Tibial nerve (tissue), 4 donors: Measurements from ENCODE around the gene TMEM72. TPM values are rescaled to one million over a fixed set of nuclear protein-coding genes. Genes with fewer than 3 reads are reported as not detected.

Source experiments
- DNase-seq, 2 donors: peaks; one replicate each; pipeline ENCODE4 v3.0.0-alpha.2; 2019; ENCODE audit warnings: low spot score in 2 of 2
- H3K27ac ChIP-seq, 4 donors: fragments of 200-600 bp; sonication (generic) in 3 of 4; one replicate each; pipeline ENCODE4 v1.5.1; 2017 to 2019; ENCODE audit warnings: mild to moderate bottlenecking in 1 of 4
- H3K27me3 ChIP-seq, 2 donors: fragments of 200-600 bp; sonication (generic) in 1 of 2; one replicate each; pipeline versions ENCODE4 v1.5.1 to v1.6.0; 2017 to 2019
- H3K36me3 ChIP-seq, 3 donors: fragments of 200-600 bp; sonication (generic); one replicate each; pipeline ENCODE4 v1.5.1; 2018 to 2019
- H3K4me1 ChIP-seq, 4 donors: fragments of 200-600 bp; sonication (generic) in 3 of 4; one replicate each; pipeline ENCODE4 v1.5.1; 2017 to 2019
- H3K4me3 ChIP-seq, 4 donors: fragments of 200-600 bp; sonication (generic) in 3 of 4; one replicate each; pipeline ENCODE4 v1.5.1; 2017 to 2019; ENCODE audit warnings: mild to moderate bottlenecking in 1 of 4, moderate library complexity in 1 of 4
- H3K9me3 ChIP-seq, 4 donors: fragments of 200-600 bp; sonication (generic) in 3 of 4; one replicate each; pipeline ENCODE4 v1.5.1; 2017 to 2019
- EP300 ChIP-seq, 2 donors: sonication (generic); formaldehyde crosslinking; IDR thresholded peaks; one replicate each; pipeline ENCODE4 v1.6.1; 2017; ENCODE audit warnings: antibody characterized with exemption in 2 of 2, mild to moderate bottlenecking in 1 of 2
- POLR2A ChIP-seq, 2 donors: fragments of 450-650 bp; IDR thresholded peaks; one replicate each; pipeline ENCODE4 v1.6.1; 2017; ENCODE audit warnings: antibody characterized with exemption in 2 of 2, mild to moderate bottlenecking in 2 of 2, moderate library complexity in 2 of 2
- WGBS, 2 donors: methylation state at CpG; one replicate each; pipeline ENCODE4 v1.1.5; 2018; 5-methylcytosine and 5-hydroxymethylcytosine counted together
- total RNA-seq, 4 donors: library from RNA; depleted of rRNA; stranded (reverse); fragments of >200 nt; gene quantifications; one replicate each; pipeline ENCODE4 v1.1.0, GENCODE V29; 2016
- TF ChIP-seq, protein P1 (sequence below), 5 experiments: fragments of 200-600 bp in 3 of 5; fragments of 450-650 bp in 2 of 5; sonication (generic) in 3 of 5; IDR thresholded peaks; one replicate each; pipeline ENCODE4 v1.5.1; 2016 to 2019; ENCODE audit warnings: antibody characterized with exemption in 5 of 5, mild to moderate bottlenecking in 3 of 5, moderate library complexity in 2 of 5

The TMEM72 gene
- total RNA-seq, 4 donors from 2014 or later: 0.20 to 0.21 TPM; not detected in 2

DNA sequence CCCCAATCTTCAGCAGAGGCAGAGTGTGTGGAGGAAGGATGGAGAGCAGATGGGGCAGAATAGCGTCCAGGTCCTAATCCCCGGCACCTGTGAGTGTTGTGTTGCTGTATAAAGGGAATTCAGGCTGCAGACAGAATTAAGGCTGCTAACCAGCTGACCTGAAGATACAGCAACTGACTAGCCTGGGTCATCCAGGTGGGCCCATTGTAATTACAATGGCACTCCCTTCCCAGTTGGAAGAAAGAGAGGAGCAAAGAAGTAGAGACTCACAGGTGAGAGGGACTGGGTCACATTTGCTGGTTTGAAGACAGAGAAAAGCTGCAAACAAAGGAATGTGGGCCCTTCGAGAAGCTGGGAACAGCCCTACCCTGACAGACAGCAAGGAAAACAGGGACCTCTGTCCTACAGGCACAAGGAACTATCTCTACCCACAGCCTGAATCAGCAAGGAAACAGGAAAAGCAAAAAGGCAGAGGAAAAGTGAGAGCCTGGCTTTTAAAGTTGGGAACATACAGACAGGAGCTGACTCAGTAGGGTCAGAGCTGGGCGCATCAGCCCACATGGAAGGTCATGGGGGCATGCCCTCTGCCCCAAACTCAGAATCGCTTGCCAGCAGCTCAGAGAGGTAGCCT, 11.6 kb upstream of the TMEM72 start:
- TF ChIP-seq, protein P1, sequence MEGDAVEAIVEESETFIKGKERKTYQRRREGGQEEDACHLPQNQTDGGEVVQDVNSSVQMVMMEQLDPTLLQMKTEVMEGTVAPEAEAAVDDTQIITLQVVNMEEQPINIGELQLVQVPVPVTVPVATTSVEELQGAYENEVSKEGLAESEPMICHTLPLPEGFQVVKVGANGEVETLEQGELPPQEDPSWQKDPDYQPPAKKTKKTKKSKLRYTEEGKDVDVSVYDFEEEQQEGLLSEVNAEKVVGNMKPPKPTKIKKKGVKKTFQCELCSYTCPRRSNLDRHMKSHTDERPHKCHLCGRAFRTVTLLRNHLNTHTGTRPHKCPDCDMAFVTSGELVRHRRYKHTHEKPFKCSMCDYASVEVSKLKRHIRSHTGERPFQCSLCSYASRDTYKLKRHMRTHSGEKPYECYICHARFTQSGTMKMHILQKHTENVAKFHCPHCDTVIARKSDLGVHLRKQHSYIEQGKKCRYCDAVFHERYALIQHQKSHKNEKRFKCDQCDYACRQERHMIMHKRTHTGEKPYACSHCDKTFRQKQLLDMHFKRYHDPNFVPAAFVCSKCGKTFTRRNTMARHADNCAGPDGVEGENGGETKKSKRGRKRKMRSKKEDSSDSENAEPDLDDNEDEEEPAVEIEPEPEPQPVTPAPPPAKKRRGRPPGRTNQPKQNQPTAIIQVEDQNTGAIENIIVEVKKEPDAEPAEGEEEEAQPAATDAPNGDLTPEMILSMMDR (IDR thresholded peaks at IDR 0.05): no peak
- TF ChIP-seq EP300 (IDR thresholded peaks at IDR 0.05): no peak
- no peak for TF ChIP-seq POLR2A (IDR thresholded peaks at IDR 0.05)
- peaks cover 0 to 3% (median 0%) of the 10 kb centered on the region in 3 donors for H3K36me3 ChIP-seq
- H3K4me3 ChIP-seq: no peak overlapping the region
- no peak for DNase-seq
- WGBS, 2 donors: 70 to 80% methylated on average over 5 of the region's 5 CpGs
- no peaks in the 10 kb centered on the region for H3K27me3 ChIP-seq
- H3K4me1 ChIP-seq: peaks cover 0 to 10% (median 2%) of the 10 kb centered on the region in 4 donors
- no peaks in the 10 kb centered on the region for H3K9me3 ChIP-seq
- H3K27ac ChIP-seq: no peak overlapping the region

GRCh38 chr10:44902941-44903545, 8.1 kb upstream of the TMEM72 start:
- Histone ChIP-seq H3K36me3 (peaks cover 0 to 6% (median 0%) of the 10 kb centered on the region in 3 donors), H3K4me1 (peaks cover 0 to 10% (median 2%) of the 10 kb centered on the region in 4 donors), H3K9me3 (no peaks in the 10 kb centered on the region), H3K27me3 (no peaks in the 10 kb centered on the region), H3K27ac (no peak overlapping the region), H3K4me3 (no peak overlapping the region)
- TF ChIP-seq, protein P1 (IDR thresholded peaks at IDR 0.05): no peak
- TF ChIP-seq POLR2A (IDR thresholded peaks at IDR 0.05) (no peak), EP300 (IDR thresholded peaks at IDR 0.05) (no peak)
- 45 to 54% methylated on average over 9 of the region's 9 CpGs for WGBS, 2 donors
- DNase-seq: no peak

DNA sequence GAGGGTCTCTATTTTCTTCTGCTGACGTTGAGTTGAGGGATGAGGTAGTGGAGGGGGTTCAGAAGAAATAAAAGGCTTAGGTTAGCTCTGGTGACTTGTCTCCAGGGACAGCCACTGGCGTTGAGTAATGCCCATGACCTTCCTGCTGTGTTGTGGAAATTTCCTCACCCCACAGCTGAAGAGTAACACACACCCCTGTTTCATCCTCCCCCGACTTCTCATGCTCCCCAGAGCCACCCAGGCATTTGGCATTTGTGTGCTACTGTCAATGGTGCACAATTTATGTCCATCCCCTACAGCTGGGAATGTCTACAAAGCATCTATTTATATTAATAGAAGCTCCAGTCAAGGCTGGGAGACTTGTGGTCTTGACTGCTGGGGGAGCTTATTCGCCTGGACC, 4.7 kb upstream of the TMEM72 start:
- H3K9me3 ChIP-seq: no peaks in the 10 kb centered on the region
- no peaks in the 10 kb centered on the region for H3K27me3 ChIP-seq
- no peak for TF ChIP-seq POLR2A (IDR thresholded peaks at IDR 0.05)
- TF ChIP-seq EP300 (IDR thresholded peaks at IDR 0.05): no peak
- TF ChIP-seq, protein P1 (IDR thresholded peaks at IDR 0.05): no peak
- peaks cover 0 to 16% (median 5%) of the 10 kb centered on the region in 4 donors for H3K4me1 ChIP-seq
- H3K27ac ChIP-seq: no peak overlapping the region
- WGBS, 2 donors: 52 to 55% methylated on average over 4 of the region's 4 CpGs
- H3K36me3 ChIP-seq: peaks cover 0 to 3% (median 0%) of the 10 kb centered on the region in 3 donors
- DNase-seq: no peak
- H3K4me3 ChIP-seq: no peak overlapping the region

DNA sequence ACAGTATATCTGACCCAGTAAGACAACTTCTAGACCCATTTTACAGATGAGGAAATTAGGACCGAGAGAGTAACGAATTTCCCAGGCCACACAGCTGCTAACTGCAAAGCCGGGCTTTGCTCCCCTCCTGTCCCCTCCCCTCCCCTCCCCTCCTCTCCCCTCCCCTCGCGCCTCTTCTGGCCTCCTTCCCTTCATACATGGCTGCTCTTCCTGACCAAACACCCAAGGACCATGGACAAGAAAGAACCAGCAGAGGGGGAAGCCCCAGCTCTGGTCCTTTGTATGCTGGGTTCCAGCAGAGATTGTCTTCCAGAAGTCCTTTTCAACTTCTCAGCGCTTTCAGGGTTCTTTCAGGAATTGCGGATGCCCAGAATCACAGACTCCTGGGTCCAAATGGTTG, 3.6 kb upstream of the TMEM72 start:
- TF ChIP-seq, protein P1 (IDR thresholded peaks at IDR 0.05): no peak
- TF ChIP-seq POLR2A (IDR thresholded peaks at IDR 0.05) (no peak), EP300 (IDR thresholded peaks at IDR 0.05) (no peak)
- Histone ChIP-seq H3K36me3 (peaks cover 0 to 3% (median 0%) of the 10 kb centered on the region in 3 donors), H3K4me3 (no peak overlapping the region), H3K27ac (no peak overlapping the region), H3K4me1 (peaks cover 0 to 14% (median 4%) of the 10 kb centered on the region in 4 donors), H3K9me3 (no peaks in the 10 kb centered on the region), H3K27me3 (no peaks in the 10 kb centered on the region)
- 94 to 95% methylated on average over 7 of the region's 7 CpGs for WGBS, 2 donors
- DNase-seq: no peak

GRCh38 chr10:44908066-44908749, 2.9 kb upstream of the TMEM72 start:
- Histone ChIP-seq H3K27me3 (no peaks in the 10 kb centered on the region), H3K4me1 (peaks cover 0 to 14% (median under 1%) of the 10 kb centered on the region in 4 donors), H3K36me3 (peaks cover 0 to 3% (median 0%) of the 10 kb centered on the region in 3 donors), H3K4me3 (no peak overlapping the region), H3K9me3 (no peaks in the 10 kb centered on the region), H3K27ac (no peak overlapping the region)
- WGBS, 2 donors: 68 to 71% methylated on average over 10 of the region's 10 CpGs
- no peak for TF ChIP-seq POLR2A (IDR thresholded peaks at IDR 0.05)
- no peak for TF ChIP-seq EP300 (IDR thresholded peaks at IDR 0.05)
- TF ChIP-seq, protein P1 (IDR thresholded peaks at IDR 0.05): no peak
- no peak for DNase-seq
